Activated T-helper 9 cell treated with anti-CD3 and anti-CD28 coated beads, Interleukin-2, amount 50 U/mL, for 16 hours (primary cell): ENCODE results near the gene SMURF2.
"Not testable (repeated sequence)": the region's sequence is repeated elsewhere in the genome, so short reads cannot be mapped to it uniquely, and the experiment has no call there.

ENCODE experiments used
- DNase-seq: peaks from one replicate; pipeline ENCODE4 v3.0.0-alpha.2; 2020; ENCODE audit warnings: low read depth

The SMURF2 gene

GRCh38 chr17:64596439-64596838, 65.7 kb downstream of the SMURF2 start:
- no peak for DNase-seq

GRCh38 chr17:64591944-64592343, 70.2 kb downstream of the SMURF2 start:
- DNase-seq = no peak

- no peak for DNase-seq
Observed at GRCh38 chr17:64585146-64585545, 77.0 kb downstream of the SMURF2 start.

- no peak for DNase-seq
Observed at GRCh38 chr17:64583038-64583437, 79.1 kb downstream of the SMURF2 start.

- no peak for DNase-seq
Observed at GRCh38 chr17:64580384-64581315, 81.5 kb downstream of the SMURF2 start.

- no peak for DNase-seq
Observed at GRCh38 chr17:64579917-64580316, 82.2 kb downstream of the SMURF2 start.

GRCh38 chr17:64577025-64577424, 85.1 kb downstream of the SMURF2 start:
- not testable (repeated sequence) for DNase-seq

- DNase-seq = no peak
Observed at GRCh38 chr17:64575431-64575830, 86.7 kb downstream of the SMURF2 start.

GRCh38 chr17:64574646-64575045, 87.5 kb downstream of the SMURF2 start:
- no peak for DNase-seq

- DNase-seq = no peak
Observed at GRCh38 chr17:64573214-64573613, 88.9 kb downstream of the SMURF2 start.

- no peak for DNase-seq
Observed at GRCh38 chr17:64572682-64573154, 89.4 kb downstream of the SMURF2 start.

- no peak for DNase-seq
Observed at GRCh38 chr17:64571746-64572145, 90.4 kb downstream of the SMURF2 start.

GRCh38 chr17:64565563-64565962, 96.5 kb downstream of the SMURF2 start:
- no peak for DNase-seq

- no peak for DNase-seq
Observed at GRCh38 chr17:64564098-64564497, 98.0 kb downstream of the SMURF2 start.

GRCh38 chr17:64555281-64555680, 106.8 kb downstream of the SMURF2 start:
- DNase-seq = no peak

- DNase-seq = no peak
Observed at GRCh38 chr17:64554028-64554637, 108.0 kb downstream of the SMURF2 start.

GRCh38 chr17:64551461-64551860, 110.6 kb downstream of the SMURF2 start:
- DNase-seq = no peak

- DNase-seq = no peak
Observed at GRCh38 chr17:64547319-64547718, 114.8 kb downstream of the SMURF2 start.

- DNase-seq = no peak
Observed at GRCh38 chr17:64546716-64547115, 115.4 kb downstream of the SMURF2 start.

GRCh38 chr17:64544742-64545141, 117.4 kb downstream of the SMURF2 start:
- DNase-seq = no peak

- DNase-seq = no peak
Observed at GRCh38 chr17:64540118-64540776, 121.9 kb downstream of the SMURF2 start.

- DNase-seq = no peak
Observed at GRCh38 chr17:64538508-64539130, 123.5 kb downstream of the SMURF2 start.
